GM10266 (cell line): Measurements from ENCODE around the gene TACO1.

Experiments
- DNase-seq: peaks from one replicate; pipeline ENCODE4 v3.0.0; 2012; ENCODE audit errors: extremely low spot score
- CTCF ChIP-seq: IDR thresholded peaks from 2 replicates; pipeline ENCODE4 v1.5.1; 2012; ENCODE audit warnings: mild to moderate bottlenecking, low read depth; ENCODE audit not compliant: control insufficient read depth, insufficient read depth; ENCODE audit errors: missing control alignments

Gene TACO1

DNA sequence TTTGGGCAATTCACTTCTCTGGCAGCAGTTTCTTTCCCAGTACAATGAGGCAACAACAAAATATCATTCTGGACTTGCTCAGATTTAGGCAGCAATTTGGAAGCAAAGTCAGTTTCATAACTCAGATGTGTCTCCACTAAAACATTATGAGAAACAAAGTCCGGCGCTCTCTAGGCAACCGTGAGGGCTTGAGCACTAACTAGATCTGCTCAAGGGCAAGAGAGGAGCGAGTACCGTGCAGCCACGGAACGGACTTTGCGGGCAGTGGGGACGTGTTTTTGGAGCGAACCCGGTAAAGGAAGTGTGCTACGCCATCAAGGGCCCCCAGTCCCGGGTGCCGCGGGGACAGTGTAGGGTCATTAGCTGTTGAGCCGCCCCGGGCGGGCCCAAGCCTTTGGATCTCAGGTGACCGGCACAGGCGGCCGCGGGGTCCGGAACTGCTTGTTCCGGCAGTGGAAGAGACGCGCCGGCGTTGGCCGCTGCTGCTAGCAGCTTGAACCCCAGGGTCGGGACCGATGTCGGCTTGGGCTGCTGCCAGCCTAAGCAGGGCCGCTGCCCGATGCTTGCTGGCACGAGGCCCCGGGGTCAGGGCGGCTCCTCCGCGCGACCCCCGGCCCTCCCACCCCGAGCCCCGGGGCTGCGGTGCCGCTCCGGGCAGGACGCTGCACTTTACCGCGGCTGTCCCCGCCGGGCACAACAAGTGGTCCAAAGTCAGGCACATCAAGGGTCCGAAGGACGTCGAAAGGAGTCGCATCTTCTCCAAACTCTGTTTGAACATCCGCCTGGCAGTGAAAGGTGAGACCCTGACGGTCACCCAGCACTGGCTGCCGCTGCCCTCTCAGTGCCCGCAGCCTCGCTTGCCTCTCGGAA, at the start of gene TACO1:
TACO1 (plus strand) TSS at position 327 of the 870 bp plus-strand sequence; CDS start at position 516, 189 bp downstream.
- no peak for TF ChIP-seq CTCF
- peak; percentile 87 for DNase-seq

GRCh38 chr17:63552211-63552610, 48.5 kb upstream of the TACO1 start:
- DNase-seq = no peak
- no peak for TF ChIP-seq CTCF

GRCh38 chr17:63555500-63556156, 45.1 kb upstream of the TACO1 start:
- TF ChIP-seq CTCF = no peak
- DNase-seq = no peak

- no peak for DNase-seq
- no peak for TF ChIP-seq CTCF
Measured at GRCh38 chr17:63557416-63557815, 43.3 kb upstream of the TACO1 start.

GRCh38 chr17:63558441-63558840, 42.3 kb upstream of the TACO1 start:
- TF ChIP-seq CTCF = no peak
- DNase-seq = no peak

GRCh38 chr17:63561819-63562218, 38.9 kb upstream of the TACO1 start:
- TF ChIP-seq CTCF = no peak
- DNase-seq = no peak

GRCh38 chr17:63563339-63563738, 37.4 kb upstream of the TACO1 start:
- DNase-seq = no peak
- no peak for TF ChIP-seq CTCF
